Cardiac muscle cell (in vitro differentiated cells and primary cell): Measurements from ENCODE around the gene SLC35B4. TPM values are rescaled to one million over a fixed set of nuclear protein-coding genes. Genes with fewer than 3 reads are reported as not detected.

ENCODE experiments used
- DNase-seq, 2 donors: peaks; one replicate each; pipeline versions ENCODE4 v3.0.0 to v3.0.0-alpha.2; 2010 to 2017; ENCODE audit warnings: low read depth in 1 of 2, low spot score in 1 of 2
- H3K27ac ChIP-seq: fragments of 200-600 bp; sonication (generic); 2 replicates; pipeline ENCODE4 v1.5.1; 2016
- H3K27me3 ChIP-seq: fragments of 200-600 bp; sonication (generic); 2 replicates; pipeline ENCODE4 v1.6.0; 2016; ENCODE audit warnings: control low read depth
- H3K36me3 ChIP-seq: fragments of 200-600 bp; sonication (generic); 2 replicates; pipeline ENCODE4 v1.5.1; 2016; ENCODE audit warnings: control low read depth
- H3K4me1 ChIP-seq: fragments of 200-600 bp; sonication (generic); 2 replicates; pipeline ENCODE4 v1.8.1; 2017; ENCODE audit warnings: low read depth, mild to moderate bottlenecking, mixed run types
- H3K4me3 ChIP-seq: fragments of 200-600 bp; sonication (generic); 2 replicates; pipeline ENCODE4 v1.5.1; 2016; ENCODE audit warnings: mild to moderate bottlenecking
- H3K9me3 ChIP-seq: fragments of 200-600 bp; sonication (generic); 2 replicates; pipeline ENCODE4 v1.5.1; 2017; ENCODE audit warnings: low read depth, mild to moderate bottlenecking, control low read depth
- CTCF ChIP-seq: IDR thresholded peaks from 2 replicates; pipeline ENCODE4 v1.5.1; 2012; ENCODE audit warnings: low read depth, mild to moderate bottlenecking, low read length
- polyA plus RNA-seq: library from polyadenylated mRNA; unstranded; fragments of >200 nt; fragmentation: Nextera tagmentation; extraction: Ambion mirVana; gene quantifications from 2 replicates; pipeline ENCODE4 v1.2.1, GENCODE V29; 2016
- total RNA-seq: library from RNA; depleted of rRNA; stranded (reverse); fragments of >200 nt; gene quantifications from 2 replicates; pipeline ENCODE4 v1.2.3, GENCODE V29; 2016

The SLC35B4 gene
- total and polyA plus RNA-seq, 2 experiments from 2014 or later = 7.1 to 16.8 TPM

GRCh38 chr7:134289841-134290240, 26.9 kb downstream of the SLC35B4 start:
- no peak overlapping the region for H3K27ac ChIP-seq
- no peak for DNase-seq
- no peaks in the 10 kb centered on the region for H3K4me1 ChIP-seq
- H3K9me3 ChIP-seq = no peaks in the 10 kb centered on the region
- H3K27me3 ChIP-seq = no peaks in the 10 kb centered on the region
- H3K36me3 ChIP-seq = peaks cover 7% of the 10 kb centered on the region
- TF ChIP-seq CTCF = no peak
- no peak overlapping the region for H3K4me3 ChIP-seq

DNA sequence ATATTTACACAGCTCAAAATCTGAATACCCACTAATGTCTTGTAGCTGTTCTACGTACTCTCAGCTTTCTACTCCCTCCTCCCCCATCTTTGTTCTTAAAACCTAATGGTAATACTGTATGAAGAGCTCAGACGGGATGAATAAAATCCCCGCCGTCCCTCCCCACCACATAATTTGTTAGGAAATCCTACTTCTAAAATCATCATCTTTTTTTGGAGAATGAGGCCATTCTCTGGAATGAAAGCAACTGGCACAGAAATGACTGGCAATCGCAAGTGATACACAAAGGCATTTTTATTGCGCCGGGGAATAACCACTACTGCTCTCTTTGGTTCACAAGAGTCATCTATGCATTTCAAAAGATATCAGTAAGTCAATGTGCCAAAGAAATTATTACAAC, 27.3 kb downstream of the SLC35B4 start:
- H3K4me1 ChIP-seq = no peaks in the 10 kb centered on the region
- no peaks in the 10 kb centered on the region for H3K27me3 ChIP-seq
- TF ChIP-seq CTCF = no peak
- no peaks in the 10 kb centered on the region for H3K9me3 ChIP-seq
- H3K4me3 ChIP-seq = no peak overlapping the region
- H3K36me3 ChIP-seq = peaks cover 3% of the 10 kb centered on the region
- H3K27ac ChIP-seq = no peak overlapping the region
- no peak for DNase-seq

DNA sequence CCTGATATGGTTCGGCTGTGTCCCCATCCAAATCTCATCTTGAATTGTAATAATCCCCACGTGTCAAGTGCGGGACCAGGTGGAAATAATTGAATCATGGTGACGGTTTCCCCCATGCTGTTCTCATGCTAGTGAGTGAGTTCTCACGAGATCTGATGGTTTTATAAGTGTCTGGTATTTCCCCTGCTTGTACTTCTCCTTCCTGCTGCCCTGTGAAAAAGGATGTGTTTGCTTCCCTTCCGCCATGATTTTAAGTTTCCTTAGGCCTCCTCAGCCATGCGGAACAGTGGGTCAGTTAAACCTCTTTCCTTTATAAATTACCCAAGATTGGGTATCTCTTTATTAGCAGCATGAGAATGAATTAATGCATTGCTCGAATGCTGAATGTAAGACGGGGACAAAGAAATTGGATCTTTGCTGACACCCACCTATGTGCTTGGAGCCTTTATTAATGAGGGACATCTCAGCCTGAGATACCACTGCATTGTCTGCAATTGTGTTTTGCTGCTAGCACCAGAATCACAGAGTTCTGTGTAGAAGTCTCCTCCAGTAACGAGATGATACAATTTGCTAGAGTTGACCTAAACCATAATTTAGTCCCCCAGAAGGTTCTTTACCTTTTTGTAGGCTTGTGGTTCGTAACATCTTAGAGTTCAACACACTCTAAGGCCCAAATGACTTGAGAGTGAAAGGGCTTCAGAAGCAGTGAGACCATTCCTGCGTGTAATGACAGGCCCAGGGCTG, 28.6 kb downstream of the SLC35B4 start:
- Histone ChIP-seq H3K4me3 (no peak overlapping the region), H3K4me1 (no peaks in the 10 kb centered on the region), H3K9me3 (no peaks in the 10 kb centered on the region), H3K27ac (no peak overlapping the region), H3K36me3 (no peaks in the 10 kb centered on the region), H3K27me3 (no peaks in the 10 kb centered on the region)
- TF ChIP-seq CTCF = no peak
- no peak for DNase-seq

- no peak overlapping the region for H3K27ac ChIP-seq
- H3K9me3 ChIP-seq = no peaks in the 10 kb centered on the region
- H3K36me3 ChIP-seq = no peaks in the 10 kb centered on the region
- no peaks in the 10 kb centered on the region for H3K27me3 ChIP-seq
- TF ChIP-seq CTCF = no peak
- no peaks in the 10 kb centered on the region for H3K4me1 ChIP-seq
- no peak overlapping the region for H3K4me3 ChIP-seq
- DNase-seq = no peak
These were observed 31.8 kb downstream of the SLC35B4 start for GRCh38 chr7:134284952-134285351.

- H3K4me3 ChIP-seq = no peak overlapping the region
- no peaks in the 10 kb centered on the region for H3K9me3 ChIP-seq
- no peaks in the 10 kb centered on the region for H3K36me3 ChIP-seq
- no peaks in the 10 kb centered on the region for H3K27me3 ChIP-seq
- H3K27ac ChIP-seq = no peak overlapping the region
- no peak for TF ChIP-seq CTCF
- H3K4me1 ChIP-seq = no peaks in the 10 kb centered on the region
- no peak for DNase-seq
These were observed 32.7 kb downstream of the SLC35B4 start for GRCh38 chr7:134284011-134284410.

DNA sequence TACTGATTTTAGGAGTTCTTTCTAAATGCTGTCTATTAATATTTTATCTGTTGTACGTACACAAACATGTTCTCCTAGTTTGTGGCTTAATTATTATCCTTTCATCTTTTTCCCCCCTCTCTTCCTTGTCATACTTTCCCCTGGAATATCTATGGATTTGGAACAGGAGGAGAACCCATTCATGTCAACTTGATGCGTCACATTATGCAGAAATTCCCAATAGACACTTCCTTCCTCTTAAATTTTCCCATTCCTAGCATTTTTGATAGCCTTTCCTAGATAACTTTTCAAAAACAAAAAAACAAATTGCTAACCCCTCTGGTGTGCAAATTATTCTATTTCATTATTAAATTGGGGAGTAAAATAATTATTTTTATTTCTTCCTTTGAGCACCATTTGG, 36.2 kb downstream of the SLC35B4 start:
- Histone ChIP-seq H3K27me3 (no peaks in the 10 kb centered on the region), H3K4me1 (no peaks in the 10 kb centered on the region), H3K9me3 (no peaks in the 10 kb centered on the region), H3K4me3 (no peak overlapping the region), H3K27ac (no peak overlapping the region), H3K36me3 (no peaks in the 10 kb centered on the region)
- TF ChIP-seq CTCF = no peak
- DNase-seq = no peak
